GM12878 (cell line): ENCODE measurements around the gene PPP4R4. TPM values are rescaled to one million over a fixed set of nuclear protein-coding genes. Genes with fewer than 3 reads are reported as not detected.

Experiments used
- ATAC-seq: fragments of 200-7000 bp; cut with Tn5 transposase; 3 replicates; pipeline ENCODE4 v1.9.1; 2020; ENCODE audit warnings: mild to moderate bottlenecking, moderate library complexity
- BruUV-seq: library from RNA; stranded (reverse); fragments of 400-500 nt; replicated peaks from 2 replicates; lab custom pipeline; 2021; lab: Mats Ljungman, UMichigan
- CTCF ChIA-PET: fragments of 300-600 bp; sonication (Branson Sonifier 250); formaldehyde crosslinking; extraction: SDS; loops from one replicate; lab custom pipeline; 2021; ENCODE audit warnings: inconsistent platforms; lab: Yijun Ruan, JAX
- POLR2A ChIA-PET: fragments of 350-600 bp; formaldehyde crosslinking; extraction: SDS; loops from one replicate; lab custom pipeline; 2021; ENCODE audit warnings: inconsistent platforms; lab: Charles Lee
- RAD21 ChIA-PET: fragments of 300-600 bp; sonication (Branson Sonifier 250); formaldehyde crosslinking; loops from one replicate; lab custom pipeline; 2023; ENCODE audit warnings: antibody characterized with exemption; ENCODE audit not compliant: unreplicated experiment; lab: Charles Lee
- SMC1A ChIA-PET: fragments of 300-600 bp; sonication (Branson Sonifier 250); formaldehyde crosslinking; loops from one replicate; lab custom pipeline; 2023; ENCODE audit not compliant: unreplicated experiment, uncharacterized antibody; lab: Charles Lee
- DNase-seq: peaks from one replicate; pipeline ENCODE4 v3.0.0-alpha.2; 2011; ENCODE audit warnings: low read depth, low spot score
- FAIRE-seq: peaks from 3 replicates; lab custom pipeline; 2011; peaks lifted over from hg19 to GRCh38; lab: Jason Lieb, UNC
- H2AFZ ChIP-seq: 2 replicates; pipeline ENCODE4 v1.6.0; 2011; ENCODE audit warnings: low read depth, low read length, control low read depth; ENCODE audit not compliant: control insufficient read depth
- H3K27ac ChIP-seq: 2 replicates; pipeline ENCODE4 v1.5.1; 2011; ENCODE audit warnings: control low read depth; ENCODE audit not compliant: control insufficient read depth, insufficient read depth
- H3K27me3 ChIP-seq, 2 experiments: replicated peaks in 1 of 2; 2 replicates each; pipeline versions ENCODE4 v1.6.0 to v1.6.1; 2011; ENCODE audit warnings: low read length in 1 of 2; ENCODE audit not compliant: control insufficient read depth in 2 of 2, insufficient read depth in 2 of 2
- H3K36me3 ChIP-seq, 2 experiments: 2 replicates each; pipeline ENCODE4 v1.5.1; 2011; ENCODE audit warnings: low read length in 1 of 2; ENCODE audit not compliant: control insufficient read depth in 2 of 2, insufficient read depth in 2 of 2
- H3K4me1 ChIP-seq: 2 replicates; pipeline ENCODE4 v1.6.1; 2011; ENCODE audit warnings: mild to moderate bottlenecking, low read length, moderate library complexity, mixed read lengths; ENCODE audit not compliant: control insufficient read depth, insufficient read depth
- H3K4me2 ChIP-seq: 2 replicates; pipeline ENCODE4 v1.6.0; 2011; ENCODE audit warnings: control low read depth; ENCODE audit not compliant: control insufficient read depth, insufficient read depth
- H3K4me3 ChIP-seq: fragments of 200-600 bp; sonication (generic); 2 replicates; pipeline ENCODE4 v1.5.1; 2016
- H3K79me2 ChIP-seq: 2 replicates; pipeline ENCODE4 v1.6.0; 2011; ENCODE audit warnings: low read length; ENCODE audit not compliant: control insufficient read depth, insufficient read depth
- H3K9ac ChIP-seq: 2 replicates; pipeline ENCODE4 v1.8.0; 2011; ENCODE audit warnings: low read length, control low read depth, mixed read lengths; ENCODE audit not compliant: control insufficient read depth, insufficient read depth
- H3K9me3 ChIP-seq: replicated peaks from 3 replicates; pipeline ENCODE4 v1.5.1; 2011; ENCODE audit warnings: mild to moderate bottlenecking, low read length; ENCODE audit not compliant: control insufficient read depth, insufficient read depth
- H4K20me1 ChIP-seq: 2 replicates; pipeline ENCODE4 v1.6.0; 2011; ENCODE audit not compliant: control insufficient read depth, insufficient read depth
- ASH2L ChIP-seq: fragments of 300-600, 200-600 bp; sonication (generic); IDR thresholded peaks from 2 replicates; pipeline ENCODE4 v1.6.1; 2017; ENCODE audit warnings: low read depth, mild to moderate bottlenecking, borderline replicate concordance
- BHLHE40 ChIP-seq, 2 experiments: fragments of 450-650 bp in 1 of 2; IDR thresholded peaks; 2 replicates each; pipeline ENCODE4 v1.6.1; 2011 to 2017; ENCODE audit warnings: low read depth in 2 of 2, borderline replicate concordance in 1 of 2, improper control_type of control experiment in 1 of 2, low read length in 1 of 2, mild to moderate bottlenecking in 1 of 2
- CBX5 ChIP-seq: sonication (generic); IDR thresholded peaks from 2 replicates; pipeline ENCODE4 v1.6.1; 2016; ENCODE audit warnings: low read depth, moderate library complexity, mild to moderate bottlenecking, inconsistent platforms
- CEBPB ChIP-seq, 2 experiments: fragments of 150-350 bp in 1 of 2; IDR thresholded peaks; 2 replicates each; pipeline ENCODE4 v1.6.1; 2012 to 2014; ENCODE audit warnings: low read depth in 2 of 2, low read length in 2 of 2, borderline replicate concordance in 1 of 2, inconsistent platforms in 1 of 2
- CHD2 ChIP-seq: IDR thresholded peaks from 2 replicates; pipeline ENCODE4 v1.6.1; 2011; ENCODE audit warnings: low read depth, low read length, improper control_type of control experiment, borderline replicate concordance
- CREM ChIP-seq: IDR thresholded peaks from 2 replicates; pipeline ENCODE4 v1.6.1; 2014; ENCODE audit warnings: antibody characterized with exemption, low read depth
- IKZF1 ChIP-seq: fragments of 450-650 bp; conservative IDR thresholded peaks from 2 replicates; pipeline ENCODE4 v1.6.1; 2017; ENCODE audit warnings: antibody characterized with exemption, mild to moderate bottlenecking
- IKZF2 ChIP-seq, 2 experiments: fragments of 450-650 bp; IDR thresholded peaks; 2 replicates each; pipeline ENCODE4 v1.6.1; 2017; ENCODE audit warnings: mild to moderate bottlenecking in 2 of 2, moderate library complexity in 2 of 2
- KAT2A ChIP-seq: conservative IDR thresholded peaks from 2 replicates; pipeline ENCODE4 v1.6.1; 2011; ENCODE audit warnings: low read depth, low read length; ENCODE audit not compliant: control insufficient read depth
- KLF5 ChIP-seq: fragments of 450-650 bp; IDR thresholded peaks from 2 replicates; pipeline ENCODE4 v1.6.1; 2014; ENCODE audit warnings: mild to moderate bottlenecking; ENCODE audit not compliant: partially characterized antibody
- MYC ChIP-seq: IDR thresholded peaks from 2 replicates; pipeline ENCODE4 v1.6.1; 2011; ENCODE audit warnings: mild to moderate bottlenecking, low read length, moderate library complexity, inconsistent platforms; ENCODE audit not compliant: insufficient read depth, insufficient replicate concordance, insufficient read length, severe bottlenecking
- NFYA ChIP-seq: IDR thresholded peaks from 2 replicates; pipeline ENCODE4 v1.6.1; 2011; ENCODE audit warnings: low read depth, mild to moderate bottlenecking, low read length, improper control_type of control experiment, borderline replicate concordance
- NFYB ChIP-seq: IDR thresholded peaks from 2 replicates; pipeline ENCODE4 v1.6.1; 2011; ENCODE audit warnings: low read depth, mild to moderate bottlenecking, low read length, improper control_type of control experiment, moderate library complexity; ENCODE audit not compliant: insufficient read depth
- POLR2AphosphoS2 ChIP-seq: IDR thresholded peaks from 2 replicates; pipeline ENCODE4 v1.6.1; 2011; ENCODE audit warnings: low read depth, mild to moderate bottlenecking, low read length, improper control_type of control experiment, moderate library complexity
- SPI1 ChIP-seq: IDR thresholded peaks from 2 replicates; pipeline ENCODE4 v1.6.1; 2011; ENCODE audit warnings: low read depth, mild to moderate bottlenecking, low read length, moderate library complexity, borderline replicate concordance; ENCODE audit not compliant: insufficient read depth
- TCF3 ChIP-seq: IDR thresholded peaks from 2 replicates; pipeline ENCODE4 v1.6.1; 2012; ENCODE audit warnings: low read depth, mild to moderate bottlenecking, low read length, borderline replicate concordance; ENCODE audit not compliant: insufficient read depth
- ZNF622 ChIP-seq: fragments of 450-650 bp; IDR thresholded peaks from 2 replicates; pipeline ENCODE4 v1.6.1; 2017; ENCODE audit warnings: mild to moderate bottlenecking, inconsistent platforms
- WGBS: methylation state at CpG from one replicate; pipeline ENCODE4 v1.1.6; 2016; ENCODE audit warnings: low lambda C conversion rate; ENCODE audit not compliant: insufficient replicate concordance, insufficient coverage; ENCODE audit errors: missing lambda C conversion rate; 5-methylcytosine and 5-hydroxymethylcytosine counted together
- in situ Hi-C: fragments of 300-500 bp; cut with MboI; formaldehyde crosslinking; loops from 9 replicates; pipeline ENCODE4 v1.14.3; 2018; ENCODE audit warnings: mixed read lengths
- intact Hi-C: fragments of 100-400 bp; cut with micrococcal nuclease; formaldehyde crosslinking; loops from one replicate; pipeline ENCODE4 v1.14.2; 2022; ENCODE audit not compliant: unreplicated experiment
- polyA plus RNA-seq, 11 experiments: library from polyadenylated mRNA; depleted of rRNA in 4 of 11; unstranded in 6 of 11; stranded (reverse) in 5 of 11; fragments of >200 nt; fragmentation: Nextera tagmentation in 4 of 11; fragmentation: Illumina TruSeq in 1 of 11; extraction: Ambion mirVana in 4 of 11; extraction: Trizol in 1 of 11; gene quantifications; 1 replicate in 1 of 11; 2 replicates in 10 of 11; pipeline versions ENCODE4 v1.2.1 to v1.2.3, GENCODE V29; 2011 to 2016; ENCODE audit warnings: inconsistent platforms in 2 of 11, missing spikeins in 2 of 11, low read depth in 1 of 11
- total RNA-seq, 4 experiments: library from RNA; depleted of rRNA in 3 of 4; stranded (reverse); fragments of >200 nt in 3 of 4; fragmentation: Illumina TruSeq in 1 of 4; extraction: Trizol in 1 of 4; gene quantifications; 2 replicates each; pipeline versions ENCODE4 v1.2.1 to v1.2.3, GENCODE V29; 2013 to 2021
- TF ChIP-seq, protein P1 (sequence below): IDR thresholded peaks from 2 replicates; pipeline ENCODE4 v1.6.1; 2011; ENCODE audit warnings: mild to moderate bottlenecking, low read depth, low read length, moderate library complexity; ENCODE audit not compliant: insufficient replicate concordance

PPP4R4 gene
- total and polyA plus RNA-seq, 10 of the 15 experiments (the other 5 are each of a cell fraction or from before 2014, with no cell fraction given), result 0.01 to 0.13 (median 0.08) TPM; not detected in 4

DNA sequence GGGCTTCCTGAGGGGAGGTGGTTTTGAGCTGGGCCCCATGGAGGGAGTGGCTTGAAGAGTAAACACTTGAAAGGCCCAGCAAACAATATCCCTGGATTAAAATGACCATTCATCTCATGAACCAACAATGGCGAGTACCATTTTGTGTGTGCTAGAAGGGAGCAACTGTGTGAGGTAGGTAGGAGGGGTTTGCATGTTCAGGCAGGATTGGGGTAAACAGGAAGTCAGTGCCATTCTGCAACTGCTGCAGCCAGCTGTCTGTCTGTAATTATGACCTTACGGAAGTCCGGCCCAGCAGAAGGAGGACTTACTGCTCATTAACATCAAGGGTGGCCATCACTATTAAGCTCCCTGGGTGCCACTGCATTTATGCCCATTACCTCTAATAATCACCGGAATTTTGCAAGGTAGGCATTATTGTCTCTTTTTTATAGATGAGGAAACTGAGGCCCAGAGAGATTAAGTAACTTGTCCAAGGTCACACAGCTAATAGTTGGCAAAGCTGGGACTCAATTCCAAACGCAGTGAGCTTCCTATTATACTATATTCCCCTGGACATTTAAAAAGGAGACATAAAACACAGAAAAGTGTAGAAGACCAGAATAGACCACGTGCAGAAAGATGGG lies 28.1 kb upstream of the PPP4R4 start:
- Histone ChIP-seq H2AFZ (peak overlapping the region; percentile 51), H3K4me2 (no peak overlapping the region), H3K4me1 (peaks cover 5% of the 10 kb centered on the region), H3K9ac (no peak overlapping the region), H3K27ac (no peak overlapping the region), H3K36me3 (no peaks in the 10 kb centered on the region), H3K4me3 (no peak overlapping the region), H3K9me3 (no peaks in the 10 kb centered on the region; the same call in 2 of the 3 replicates), H3K27me3 (no peaks in the 10 kb centered on the region), H3K79me2 (no peaks in the 10 kb centered on the region), H4K20me1 (no peaks in the 10 kb centered on the region)
- in situ Hi-C loops, result no loop called here
- 32% methylated on average over 6 of the region's 6 CpGs for WGBS
- TF ChIP-seq TCF3, result peak; percentile 57; the same call in 1 of the 2 replicates
- no peak for TF ChIP-seq IKZF1
- no peak for TF ChIP-seq CREM
- TF ChIP-seq MYC, result no peak
- no peak for TF ChIP-seq CEBPB (IDR thresholded peaks at IDR 0.05; ENCODE audit: borderline replicate concordance in 1 of 2, low read depth in 2 of 2, low read length in 2 of 2)
- TF ChIP-seq SPI1, result peak; percentile 8; the same call in 1 of the 2 replicates
- TF ChIP-seq BHLHE40 (IDR thresholded peaks at IDR 0.05; ENCODE audit: borderline replicate concordance in 1 of 2, low read depth in 2 of 2, low read length in 1 of 2), result no peak
- TF ChIP-seq KAT2A, result no peak
- TF ChIP-seq NFYA, result no peak
- TF ChIP-seq CHD2, result no peak
- no peak for TF ChIP-seq KLF5
- TF ChIP-seq ZNF622, result no peak
- no peak for TF ChIP-seq NFYB
- TF ChIP-seq POLR2AphosphoS2, result no peak
- no peak for TF ChIP-seq ASH2L
- no peak for TF ChIP-seq CBX5
- TF ChIP-seq, protein P1, sequence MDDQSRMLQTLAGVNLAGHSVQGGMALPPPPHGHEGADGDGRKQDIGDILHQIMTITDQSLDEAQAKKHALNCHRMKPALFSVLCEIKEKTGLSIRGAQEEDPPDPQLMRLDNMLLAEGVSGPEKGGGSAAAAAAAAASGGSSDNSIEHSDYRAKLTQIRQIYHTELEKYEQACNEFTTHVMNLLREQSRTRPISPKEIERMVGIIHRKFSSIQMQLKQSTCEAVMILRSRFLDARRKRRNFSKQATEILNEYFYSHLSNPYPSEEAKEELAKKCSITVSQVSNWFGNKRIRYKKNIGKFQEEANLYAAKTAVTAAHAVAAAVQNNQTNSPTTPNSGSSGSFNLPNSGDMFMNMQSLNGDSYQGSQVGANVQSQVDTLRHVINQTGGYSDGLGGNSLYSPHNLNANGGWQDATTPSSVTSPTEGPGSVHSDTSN, result no peak
- TF ChIP-seq IKZF2 (IDR thresholded peaks at IDR 0.05), result no peak
- FAIRE-seq, result no peak
- no TSS peak for BruUV-seq
- ATAC-seq, result peak; percentile 40
- ChIA-PET CTCF (interaction anchor here (1.0 to 1.9 kb wide), 3 partner anchors 9 to 109 kb away, joined by 5 to 6 read pairs (median 6); no protein-coding TSS in a partner anchor), SMC1A (interaction anchor here (0.6 to 1.1 kb wide), 3 partner anchors 9 to 55 kb away, joined by 3 to 4 read pairs (median 3); no protein-coding TSS in a partner anchor), POLR2A (interaction anchor here (0.7 kb wide), 1 partner anchor 10 kb away, joined by 4 read pairs; no protein-coding TSS in a partner anchor), RAD21 (interaction anchor here (0.8 kb wide), 1 partner anchor 10 kb away, joined by 3 read pairs; no protein-coding TSS in a partner anchor)
- no peak for DNase-seq
- intact Hi-C loops, result no loop called here
